Measurements from ENCODE around the gene KDR. TPM values are rescaled to one million over a fixed set of nuclear protein-coding genes. Genes with fewer than 3 reads are reported as not detected.

The KDR gene
- total and polyA plus RNA-seq, 3 donors from 2014 or later: 6.8 to 8.3 (median 7.9) TPM

DNA sequence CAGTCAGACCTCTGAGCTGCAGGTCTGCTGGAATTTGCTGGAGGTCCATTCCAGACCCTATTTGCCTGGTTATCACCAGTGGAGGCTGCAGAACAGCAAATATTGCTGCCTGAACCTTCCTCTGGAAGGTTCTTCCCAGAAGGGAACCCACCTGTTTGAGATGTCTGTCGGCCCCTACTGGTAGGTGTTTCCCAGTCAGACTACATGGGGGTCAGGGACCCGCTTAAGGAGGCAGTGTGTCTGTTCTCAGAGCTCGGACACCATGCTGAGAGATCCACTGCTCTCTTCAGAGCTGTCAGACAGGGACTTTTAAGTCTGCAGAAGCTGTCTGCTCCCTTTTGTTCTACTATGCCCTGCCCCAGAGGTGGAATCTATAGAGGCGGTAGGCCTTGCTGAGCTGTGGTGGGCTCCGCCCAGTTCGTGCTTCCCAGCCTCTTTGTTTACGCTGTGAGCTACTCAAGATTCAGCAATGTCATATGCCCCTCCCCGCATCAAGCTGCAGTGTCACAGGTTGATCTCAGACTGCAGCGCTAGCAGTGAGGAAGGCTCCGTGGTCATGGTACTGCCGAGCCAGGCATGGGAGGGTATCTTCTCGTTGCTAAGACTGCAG lies 44.1 kb upstream of the KDR start:
- TF ChIP-seq, protein P1, sequence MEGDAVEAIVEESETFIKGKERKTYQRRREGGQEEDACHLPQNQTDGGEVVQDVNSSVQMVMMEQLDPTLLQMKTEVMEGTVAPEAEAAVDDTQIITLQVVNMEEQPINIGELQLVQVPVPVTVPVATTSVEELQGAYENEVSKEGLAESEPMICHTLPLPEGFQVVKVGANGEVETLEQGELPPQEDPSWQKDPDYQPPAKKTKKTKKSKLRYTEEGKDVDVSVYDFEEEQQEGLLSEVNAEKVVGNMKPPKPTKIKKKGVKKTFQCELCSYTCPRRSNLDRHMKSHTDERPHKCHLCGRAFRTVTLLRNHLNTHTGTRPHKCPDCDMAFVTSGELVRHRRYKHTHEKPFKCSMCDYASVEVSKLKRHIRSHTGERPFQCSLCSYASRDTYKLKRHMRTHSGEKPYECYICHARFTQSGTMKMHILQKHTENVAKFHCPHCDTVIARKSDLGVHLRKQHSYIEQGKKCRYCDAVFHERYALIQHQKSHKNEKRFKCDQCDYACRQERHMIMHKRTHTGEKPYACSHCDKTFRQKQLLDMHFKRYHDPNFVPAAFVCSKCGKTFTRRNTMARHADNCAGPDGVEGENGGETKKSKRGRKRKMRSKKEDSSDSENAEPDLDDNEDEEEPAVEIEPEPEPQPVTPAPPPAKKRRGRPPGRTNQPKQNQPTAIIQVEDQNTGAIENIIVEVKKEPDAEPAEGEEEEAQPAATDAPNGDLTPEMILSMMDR (IDR thresholded peaks at IDR 0.05): no peak
- TF ChIP-seq POLR2A (IDR thresholded peaks at IDR 0.05): no peak
- Histone ChIP-seq H3K36me3 (ENCODE audit: low read depth, missing control alignments) (no peaks in the 10 kb centered on the region), H3K9me3 (no peaks in the 10 kb centered on the region), H3K27ac (no peak overlapping the region), H3K27me3 (no peaks in the 10 kb centered on the region), H3K4me3 (no peak overlapping the region), H3K4me1 (no peaks in the 10 kb centered on the region)
- 60 to 63% methylated on average over 8 to 12 of the region's 12 CpGs for WGBS, 2 donors
- intact Hi-C loops (cut with DNase I; ENCODE audit: low total_unique reads): no loop called here
- DNase-seq: no peak

DNA sequence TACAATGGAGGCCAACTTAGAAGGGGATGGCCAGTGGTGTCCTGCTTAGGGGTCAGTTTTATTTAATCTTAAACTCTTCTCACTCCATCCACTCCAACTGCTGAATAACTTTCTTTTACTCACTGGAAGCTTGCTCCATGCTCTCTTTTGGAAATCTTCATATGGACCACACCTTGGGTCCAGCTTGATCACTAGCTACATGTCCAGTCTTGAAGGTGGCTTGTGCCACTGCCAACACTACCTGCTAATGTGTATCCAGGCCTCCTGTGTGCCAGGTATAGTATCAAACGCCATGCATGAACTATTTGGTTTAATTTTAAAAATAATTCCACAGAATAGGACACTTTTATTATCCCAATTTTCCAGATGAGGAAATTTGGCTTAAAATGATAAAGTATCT lies 37.0 kb upstream of the KDR start:
- Histone ChIP-seq H3K4me3 (no peak overlapping the region), H3K27me3 (no peaks in the 10 kb centered on the region), H3K36me3 (ENCODE audit: low read depth, missing control alignments) (no peaks in the 10 kb centered on the region), H3K4me1 (no peaks in the 10 kb centered on the region), H3K27ac (no peak overlapping the region), H3K9me3 (no peaks in the 10 kb centered on the region)
- 88 to 92% methylated on average over 1 of the region's 1 CpG for WGBS, 2 donors
- TF ChIP-seq, protein P1 (IDR thresholded peaks at IDR 0.05): no peak
- TF ChIP-seq POLR2A (IDR thresholded peaks at IDR 0.05): no peak
- DNase-seq: no peak
- intact Hi-C loops (cut with DNase I; ENCODE audit: low total_unique reads): no loop called here

DNA sequence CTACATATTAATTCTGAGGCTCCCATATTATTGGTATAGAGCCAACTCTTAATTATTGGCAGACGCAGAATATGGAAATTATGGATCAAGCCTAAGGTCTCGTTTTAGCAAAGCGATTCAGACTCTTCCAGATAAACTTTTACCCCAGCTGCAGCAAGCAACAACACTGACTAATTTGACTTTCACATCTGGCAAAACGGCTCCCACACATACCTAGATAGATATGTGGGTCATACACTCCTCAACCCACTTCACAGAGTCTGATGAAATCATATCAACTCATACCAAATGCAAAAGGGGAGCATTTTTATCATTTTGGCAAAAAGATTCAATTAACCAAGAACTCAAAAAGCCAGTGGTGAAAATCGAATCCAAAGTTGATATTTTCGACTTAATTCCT lies 36.3 kb upstream of the KDR start:
- TF ChIP-seq POLR2A (IDR thresholded peaks at IDR 0.05): no peak
- TF ChIP-seq, protein P1 (IDR thresholded peaks at IDR 0.05): no peak
- Histone ChIP-seq H3K4me1 (no peaks in the 10 kb centered on the region), H3K9me3 (no peaks in the 10 kb centered on the region), H3K27me3 (no peaks in the 10 kb centered on the region), H3K4me3 (no peak overlapping the region), H3K27ac (no peak overlapping the region), H3K36me3 (ENCODE audit: low read depth, missing control alignments) (no peaks in the 10 kb centered on the region)
- intact Hi-C loops (cut with DNase I; ENCODE audit: low total_unique reads): no loop called here
- no peak for DNase-seq
- 54 to 56% methylated on average over 6 of the region's 6 CpGs for WGBS, 2 donors

DNA sequence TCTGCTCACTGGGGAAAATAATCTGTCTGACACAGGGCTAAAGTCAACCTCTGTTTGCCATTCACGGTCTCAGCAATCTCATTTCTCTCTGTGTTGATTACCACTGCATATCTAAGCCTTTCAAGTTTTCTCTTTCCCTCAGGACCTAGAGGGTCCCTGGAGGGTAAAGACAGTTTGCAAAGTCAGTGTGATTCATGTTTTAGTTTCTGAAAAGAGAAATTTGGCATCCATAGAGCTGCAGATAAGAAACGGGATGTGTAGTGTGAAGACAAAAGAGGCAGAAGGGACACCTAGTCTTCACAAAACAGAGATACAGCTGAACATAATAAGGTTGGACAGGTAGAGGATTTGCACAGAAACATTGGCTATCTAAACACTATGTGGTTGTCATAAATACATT lies 34.5 kb upstream of the KDR start:
- H3K4me1 ChIP-seq: no peaks in the 10 kb centered on the region
- no peak for DNase-seq
- no peaks in the 10 kb centered on the region for H3K27me3 ChIP-seq
- intact Hi-C loops (cut with DNase I; ENCODE audit: low total_unique reads): no loop called here
- no peak overlapping the region for H3K4me3 ChIP-seq
- TF ChIP-seq, protein P1 (IDR thresholded peaks at IDR 0.05): no peak
- TF ChIP-seq POLR2A (IDR thresholded peaks at IDR 0.05): no peak
- no peaks in the 10 kb centered on the region for H3K36me3 ChIP-seq (ENCODE audit: low read depth, missing control alignments)
- 46 to 62% methylated on average over 2 of the region's 2 CpGs for WGBS, 2 donors
- H3K27ac ChIP-seq: no peak overlapping the region
- no peaks in the 10 kb centered on the region for H3K9me3 ChIP-seq

DNA sequence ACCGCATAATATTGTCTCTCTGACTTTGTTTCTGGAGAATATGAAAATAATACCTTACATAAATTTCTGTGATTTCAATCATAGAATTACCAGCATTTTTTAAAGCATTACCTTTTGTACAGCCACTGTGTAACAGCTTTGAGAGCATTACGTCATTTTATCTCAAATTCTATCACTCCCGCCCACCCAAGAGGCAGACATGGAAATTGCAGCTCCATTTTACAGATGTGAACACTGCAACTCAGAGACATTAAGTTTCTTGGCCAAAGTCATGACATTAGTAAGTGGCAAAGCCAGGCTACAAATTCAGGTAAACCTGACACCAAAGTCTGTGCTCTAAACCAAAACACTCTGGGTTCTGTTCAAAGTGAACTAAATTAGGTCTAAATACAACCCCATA lies 33.6 kb upstream of the KDR start:
- H3K4me1 ChIP-seq: no peaks in the 10 kb centered on the region
- 69 to 78% methylated on average over 3 of the region's 3 CpGs for WGBS, 2 donors
- intact Hi-C loops (cut with DNase I; ENCODE audit: low total_unique reads): no loop called here
- no peak overlapping the region for H3K4me3 ChIP-seq
- DNase-seq: no peak
- TF ChIP-seq, protein P1 (IDR thresholded peaks at IDR 0.05): no peak
- TF ChIP-seq POLR2A (IDR thresholded peaks at IDR 0.05): no peak
- H3K36me3 ChIP-seq (ENCODE audit: low read depth, missing control alignments): no peaks in the 10 kb centered on the region
- H3K27me3 ChIP-seq: no peaks in the 10 kb centered on the region
- no peaks in the 10 kb centered on the region for H3K9me3 ChIP-seq
- no peak overlapping the region for H3K27ac ChIP-seq
